ENCODE measurements around the gene CDC16.
A peak's percentile ranks its signal among the peaks of the same experiment; 100 is the strongest.

Gene CDC16

GRCh38 chr13:114304346-114305034 lies 69.8 kb downstream of the CDC16 start:
- no peak for DNase-seq

GRCh38 chr13:114309086-114309485 lies 74.4 kb downstream of the CDC16 start:
- no peak for DNase-seq

- peak; percentile 27 for DNase-seq
Measured at GRCh38 chr13:114309806-114310410, 75.2 kb downstream of the CDC16 start.

GRCh38 chr13:114310956-114311355 lies 76.3 kb downstream of the CDC16 start:
- DNase-seq: no peak

- DNase-seq: no peak
Measured at GRCh38 chr13:114311387-114311786, 76.7 kb downstream of the CDC16 start.

GRCh38 chr13:114311908-114312307 lies 77.2 kb downstream of the CDC16 start:
- no peak for DNase-seq

- no peak for DNase-seq
Measured at GRCh38 chr13:114313061-114313860, 78.6 kb downstream of the CDC16 start.

- DNase-seq: peak; percentile 74
Measured at GRCh38 chr13:114314074-114314912, 79.6 kb downstream of the CDC16 start, which contains the start of gene CHAMP1. CHAMP1 (plus strand) TSS chr13:114314503; CDS start chr13:114323843, 9,340 bp downstream.

GRCh38 chr13:114315074-114315785 lies 80.5 kb downstream of the CDC16 start:
- no peak for DNase-seq

- DNase-seq: no peak
Measured at GRCh38 chr13:114318624-114319023, 83.9 kb downstream of the CDC16 start.

GRCh38 chr13:114319441-114319913 lies 84.8 kb downstream of the CDC16 start:
- no peak for DNase-seq

- no peak for DNase-seq
Measured at GRCh38 chr13:114320065-114320464, 85.4 kb downstream of the CDC16 start.

GRCh38 chr13:114321256-114321655 lies 86.6 kb downstream of the CDC16 start:
- DNase-seq: no peak
